Left lung (tissue), 10 donors: ENCODE data around the gene FBXL17. TPM values are rescaled to one million over a fixed set of nuclear protein-coding genes. Genes with fewer than 3 reads are reported as not detected.

ENCODE experiments used
- ATAC-seq: fragments of 200-7000 bp; cut with Tn5 transposase; one replicate; pipeline ENCODE4 v1.9.1; 2020; ENCODE audit warnings: moderate library complexity
- DNase-seq, 4 donors: peaks; one replicate each; pipeline ENCODE4 v3.0.0-alpha.2; 2013 to 2020
- H3K27ac ChIP-seq, 2 donors: fragments of 200-600 bp; sonication (generic) in 1 of 2; one replicate each; pipeline versions ENCODE4 v1.5.0 to v1.8.0; 2020 to 2021
- H3K27me3 ChIP-seq, 2 donors: fragments of 200-600 bp; sonication (generic) in 1 of 2; one replicate each; pipeline versions ENCODE4 v1.5.0 to v1.8.0; 2020 to 2021
- H3K36me3 ChIP-seq, 2 donors: fragments of 200-600 bp; sonication (generic) in 1 of 2; one replicate each; pipeline versions ENCODE4 v1.5.0 to v1.8.0; 2020 to 2021
- H3K4me1 ChIP-seq, 2 donors: fragments of 200-600 bp; one replicate each; pipeline ENCODE4 v1.8.0; 2021
- H3K4me3 ChIP-seq, 2 donors: fragments of 200-600 bp; sonication (generic) in 1 of 2; one replicate each; pipeline versions ENCODE4 v1.5.0 to v1.8.0; 2020 to 2021; ENCODE audit warnings: mild to moderate bottlenecking in 1 of 2
- H3K9me3 ChIP-seq, 2 donors: fragments of 200-600 bp; sonication (generic) in 1 of 2; one replicate each; pipeline versions ENCODE4 v1.5.0 to v1.8.0; 2020 to 2021
- intact Hi-C, 2 donors: fragments of 100-400 bp; cut with DNase I; formaldehyde crosslinking; loops; one replicate each; pipeline versions ENCODE4 v1.11.2 to v1.14.2; 2022
- polyA plus RNA-seq, 6 donors: library from polyadenylated mRNA; unstranded; fragments of 120-200 nt; gene quantifications; one replicate each; pipeline ENCODE4 v1.2.1, GENCODE V29; 2013; ENCODE audit not compliant: insufficient read length in 6 of 6
- total RNA-seq, 2 donors: library from RNA; stranded (reverse); fragmentation: NEBNext Ultra II Directional; extraction: Animal tissue kit (Norgen Biotek cat#: 25700); gene quantifications; one replicate each; pipeline ENCODE4 v1.2.1, GENCODE V29; 2021
- TF ChIP-seq, protein P1 (sequence below), 2 donors: fragments of 200-600 bp; sonication (generic) in 1 of 2; IDR thresholded peaks; one replicate each; pipeline versions ENCODE4 v1.5.0 to v1.8.0; 2021; ENCODE audit warnings: antibody characterized with exemption in 2 of 2
- donor health status: DM: no; HTN: yes; CAD: no.
- donor health status: DM: no; HTN: no; CAD: no.

The FBXL17 gene
- total and polyA plus RNA-seq, 8 donors = 11.8 to 23.8 (median 19.8) TPM

- no peak for ATAC-seq
- no peaks in the 10 kb centered on the region for H3K4me1 ChIP-seq
- H3K27me3 ChIP-seq = no peaks in the 10 kb centered on the region
- no peak overlapping the region for H3K4me3 ChIP-seq
- intact Hi-C loops = no loop called here
- H3K36me3 ChIP-seq = no peaks in the 10 kb centered on the region
- TF ChIP-seq, protein P1, sequence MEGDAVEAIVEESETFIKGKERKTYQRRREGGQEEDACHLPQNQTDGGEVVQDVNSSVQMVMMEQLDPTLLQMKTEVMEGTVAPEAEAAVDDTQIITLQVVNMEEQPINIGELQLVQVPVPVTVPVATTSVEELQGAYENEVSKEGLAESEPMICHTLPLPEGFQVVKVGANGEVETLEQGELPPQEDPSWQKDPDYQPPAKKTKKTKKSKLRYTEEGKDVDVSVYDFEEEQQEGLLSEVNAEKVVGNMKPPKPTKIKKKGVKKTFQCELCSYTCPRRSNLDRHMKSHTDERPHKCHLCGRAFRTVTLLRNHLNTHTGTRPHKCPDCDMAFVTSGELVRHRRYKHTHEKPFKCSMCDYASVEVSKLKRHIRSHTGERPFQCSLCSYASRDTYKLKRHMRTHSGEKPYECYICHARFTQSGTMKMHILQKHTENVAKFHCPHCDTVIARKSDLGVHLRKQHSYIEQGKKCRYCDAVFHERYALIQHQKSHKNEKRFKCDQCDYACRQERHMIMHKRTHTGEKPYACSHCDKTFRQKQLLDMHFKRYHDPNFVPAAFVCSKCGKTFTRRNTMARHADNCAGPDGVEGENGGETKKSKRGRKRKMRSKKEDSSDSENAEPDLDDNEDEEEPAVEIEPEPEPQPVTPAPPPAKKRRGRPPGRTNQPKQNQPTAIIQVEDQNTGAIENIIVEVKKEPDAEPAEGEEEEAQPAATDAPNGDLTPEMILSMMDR (IDR thresholded peaks at IDR 0.05) = no peak
- DNase-seq = no peak
- H3K9me3 ChIP-seq = no peaks in the 10 kb centered on the region
- no peak overlapping the region for H3K27ac ChIP-seq
Measured at GRCh38 chr5:108104448-108104847, 277.4 kb downstream of the FBXL17 start.

GRCh38 chr5:108102463-108102862 lies 279.4 kb downstream of the FBXL17 start:
- Histone ChIP-seq H3K27me3 (no peaks in the 10 kb centered on the region), H3K9me3 (no peaks in the 10 kb centered on the region), H3K4me1 (no peaks in the 10 kb centered on the region), H3K36me3 (no peaks in the 10 kb centered on the region), H3K27ac (no peak overlapping the region), H3K4me3 (no peak overlapping the region)
- no peak for ATAC-seq
- intact Hi-C loops = no loop called here
- TF ChIP-seq, protein P1 (IDR thresholded peaks at IDR 0.05) = no peak
- DNase-seq = no peak

DNA sequence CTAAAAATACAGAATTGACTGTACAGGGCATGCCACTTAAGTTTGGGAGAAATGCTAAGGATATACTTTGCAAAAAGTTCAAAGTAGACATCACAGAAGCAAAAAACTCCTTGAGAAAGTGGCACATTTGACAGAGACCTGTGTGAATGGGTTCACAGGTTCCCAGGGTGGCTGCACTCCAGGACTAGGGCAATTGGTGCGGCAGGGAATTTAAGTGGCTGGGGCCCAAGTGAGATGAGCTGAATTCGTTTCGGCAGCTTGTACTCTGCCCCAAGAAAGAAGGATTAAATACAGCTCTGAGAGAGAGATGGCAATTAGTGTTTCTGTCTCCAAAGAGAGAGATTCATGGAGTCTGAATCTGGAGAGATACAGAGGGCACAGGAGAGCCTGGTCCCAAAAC lies 280.1 kb downstream of the FBXL17 start:
- Histone ChIP-seq H3K27ac (no peak overlapping the region), H3K9me3 (no peaks in the 10 kb centered on the region), H3K36me3 (no peaks in the 10 kb centered on the region), H3K27me3 (no peaks in the 10 kb centered on the region), H3K4me1 (no peaks in the 10 kb centered on the region), H3K4me3 (no peak overlapping the region)
- no peak for ATAC-seq
- TF ChIP-seq, protein P1 (IDR thresholded peaks at IDR 0.05) = no peak
- intact Hi-C loops = no loop called here
- DNase-seq = no peak

GRCh38 chr5:108101130-108101529 lies 280.8 kb downstream of the FBXL17 start:
- intact Hi-C loops = no loop called here
- Histone ChIP-seq H3K4me3 (no peak overlapping the region), H3K36me3 (no peaks in the 10 kb centered on the region), H3K27ac (no peak overlapping the region), H3K4me1 (no peaks in the 10 kb centered on the region), H3K27me3 (no peaks in the 10 kb centered on the region), H3K9me3 (no peaks in the 10 kb centered on the region)
- TF ChIP-seq, protein P1 (IDR thresholded peaks at IDR 0.05) = no peak
- ATAC-seq (peak; percentile 73), DNase-seq (peak in 1 of 4 donors; percentile 16)

DNA sequence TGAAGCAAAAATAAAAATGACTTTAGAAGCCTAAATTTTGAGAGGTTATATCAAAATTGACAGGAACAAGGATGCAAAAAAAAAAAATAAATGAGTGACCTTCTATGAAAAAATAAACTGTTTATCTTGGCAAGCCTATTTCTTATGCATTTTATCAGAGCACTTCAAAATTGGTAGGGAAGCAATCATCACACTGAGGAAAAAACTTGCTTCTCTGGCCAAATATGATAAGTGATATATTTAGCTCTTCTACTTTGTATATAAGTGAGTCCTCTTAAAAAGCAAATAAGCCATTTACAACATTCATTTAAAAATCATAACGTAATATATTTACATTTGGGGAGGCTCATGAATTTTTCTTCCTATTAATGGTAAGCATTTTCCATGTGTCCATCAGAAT lies 287.1 kb downstream of the FBXL17 start:
- DNase-seq (no peak), ATAC-seq (no peak)
- Histone ChIP-seq H3K27ac (no peak overlapping the region), H3K9me3 (no peaks in the 10 kb centered on the region), H3K4me1 (no peaks in the 10 kb centered on the region), H3K36me3 (no peaks in the 10 kb centered on the region), H3K4me3 (no peak overlapping the region), H3K27me3 (no peaks in the 10 kb centered on the region)
- intact Hi-C loops = no loop called here
- TF ChIP-seq, protein P1 (IDR thresholded peaks at IDR 0.05) = no peak
